Endodermal cell (in vitro differentiated cells): Measurements from ENCODE around the gene SLC26A6. TPM values are rescaled to one million over a fixed set of nuclear protein-coding genes. Genes with fewer than 3 reads are reported as not detected.

Experiments used
- DNase-seq: peaks from one replicate; pipeline ENCODE4 v3.0.0-alpha.2; 2017
- H3K27ac ChIP-seq: 2 replicates; pipeline ENCODE4 v1.5.1; 2013; ENCODE audit warnings: mild to moderate bottlenecking, low read depth, low read length, moderate library complexity
- H3K27me3 ChIP-seq: 2 replicates; pipeline ENCODE4 v1.6.1; 2013; ENCODE audit warnings: mild to moderate bottlenecking, low read length, moderate library complexity; ENCODE audit not compliant: insufficient read depth, control insufficient read depth, poor library complexity, severe bottlenecking
- H3K36me3 ChIP-seq: 2 replicates; pipeline ENCODE4 v1.7.0; 2013; ENCODE audit warnings: mild to moderate bottlenecking, low read length, moderate library complexity; ENCODE audit not compliant: control insufficient read depth, insufficient read depth
- H3K4me1 ChIP-seq: one replicate; pipeline ENCODE4 v1.7.0; 2013; ENCODE audit warnings: low read length; ENCODE audit not compliant: control insufficient read depth, insufficient read depth
- H3K4me3 ChIP-seq: 2 replicates; pipeline ENCODE4 v1.5.1; 2013; ENCODE audit warnings: mild to moderate bottlenecking, low read length, moderate library complexity
- H3K9ac ChIP-seq: 2 replicates; pipeline ENCODE4 v1.6.1; 2013; ENCODE audit warnings: mild to moderate bottlenecking, low read length, moderate library complexity; ENCODE audit not compliant: poor library complexity, severe bottlenecking; ENCODE audit errors: extremely low read depth
- H3K9me3 ChIP-seq: 2 replicates; pipeline ENCODE4 v1.6.1; 2013; ENCODE audit warnings: mild to moderate bottlenecking, low read length, moderate library complexity; ENCODE audit not compliant: control insufficient read depth
- H3K27ac Mint-ChIP-seq: 2 replicates; pipeline ENCODE4 v1.8.0; 2020; ENCODE audit warnings: mixed read lengths
- H3K27me3 Mint-ChIP-seq: 2 replicates; pipeline ENCODE4 v1.8.0; 2021; ENCODE audit warnings: mild to moderate bottlenecking, mixed read lengths; ENCODE audit not compliant: insufficient read depth
- H3K36me3 Mint-ChIP-seq: 2 replicates; pipeline ENCODE4 v1.8.0; 2020; ENCODE audit warnings: low read depth, mixed read lengths
- H3K4me1 Mint-ChIP-seq: 2 replicates; pipeline ENCODE4 v1.8.0; 2020; ENCODE audit warnings: mixed read lengths
- H3K4me3 Mint-ChIP-seq: 2 replicates; pipeline ENCODE4 v1.8.0; 2020; ENCODE audit warnings: mild to moderate bottlenecking, moderate library complexity, mixed read lengths
- H3K9me3 Mint-ChIP-seq: 2 replicates; pipeline ENCODE4 v1.8.0; 2020; ENCODE audit warnings: mild to moderate bottlenecking, mixed read lengths
- CTCF ChIP-seq: fragments of 200-600 bp; sonication (generic); conservative IDR thresholded peaks from 2 replicates; pipeline ENCODE4 v1.5.0; 2021; ENCODE audit warnings: antibody characterized with exemption, mild to moderate bottlenecking
- WGBS, 2 experiments: methylation state at CpG; one replicate each; pipeline versions ENCODE4 v1.1.5 to v1.1.7; 2013; ENCODE audit warnings: missing lambda C conversion rate in 2 of 2, mixed read lengths in 1 of 2; ENCODE audit not compliant: insufficient coverage in 1 of 2, insufficient read length in 1 of 2; 5-methylcytosine and 5-hydroxymethylcytosine counted together
- total RNA-seq, 2 donors: library from RNA; stranded (reverse); fragmentation: NEBNext Ultra II Directional in 1 of 2; extraction: Animal tissue kit (Norgen Biotek cat#: 25700) in 1 of 2; gene quantifications; 2 replicates in 1 of 2; 3 replicates in 1 of 2; pipeline ENCODE4 v1.2.1, GENCODE V29; 2021

SLC26A6 gene
- total RNA-seq, 2 donors from 2014 or later: 65.1 to 75.6 TPM

GRCh38 chr3:48660800-48661400 is 25.6 kb upstream of the SLC26A6 start:
- peaks cover 26% of the 10 kb centered on the region for H3K27me3 Mint-ChIP-seq
- H3K9ac ChIP-seq: no peak overlapping the region
- no peak overlapping the region for H3K27ac Mint-ChIP-seq
- no peak for DNase-seq
- WGBS, 2 experiments: 95 to 97% methylated on average over 55 to 61 of the region's 61 CpGs
- no peak overlapping the region for H3K27ac ChIP-seq
- H3K9me3 Mint-ChIP-seq: no peaks in the 10 kb centered on the region
- peaks cover 28% of the 10 kb centered on the region for H3K36me3 Mint-ChIP-seq
- peaks cover 10% of the 10 kb centered on the region for H3K4me1 Mint-ChIP-seq
- peak overlapping the region; percentile 80 for H3K4me3 Mint-ChIP-seq
- peaks cover 28% of the 10 kb centered on the region for H3K36me3 ChIP-seq
- no peaks in the 10 kb centered on the region for H3K4me1 ChIP-seq
- no peak for TF ChIP-seq CTCF
- peak overlapping the region; percentile 94 for H3K4me3 ChIP-seq
- no peaks in the 10 kb centered on the region for H3K9me3 ChIP-seq
- no peaks in the 10 kb centered on the region for H3K27me3 ChIP-seq

GRCh38 chr3:48656841-48657281 is 21.6 kb upstream of the SLC26A6 start:
- Mint-ChIP-seq H3K27ac (no peak overlapping the region), H3K9me3 (no peaks in the 10 kb centered on the region), H3K27me3 (peaks cover 31% of the 10 kb centered on the region), H3K4me3 (peak overlapping the region; percentile 46), H3K36me3 (peaks cover 46% of the 10 kb centered on the region), H3K4me1 (no peaks in the 10 kb centered on the region)
- H3K4me1 ChIP-seq: no peaks in the 10 kb centered on the region
- no peak for DNase-seq
- H3K27me3 ChIP-seq: no peaks in the 10 kb centered on the region
- no peak overlapping the region for H3K27ac ChIP-seq
- H3K9ac ChIP-seq: no peak overlapping the region
- no peak overlapping the region for H3K4me3 ChIP-seq
- 95 to 98% methylated on average over 44 to 45 of the region's 45 CpGs for WGBS, 2 experiments
- no peaks in the 10 kb centered on the region for H3K9me3 ChIP-seq
- no peak for TF ChIP-seq CTCF
- peaks cover 41% of the 10 kb centered on the region for H3K36me3 ChIP-seq

GRCh38 chr3:48656061-48656840 is 21.0 kb upstream of the SLC26A6 start:
- Histone ChIP-seq H3K27me3 (no peaks in the 10 kb centered on the region), H3K9ac (no peak overlapping the region), H3K9me3 (no peaks in the 10 kb centered on the region), H3K4me1 (no peaks in the 10 kb centered on the region), H3K27ac (no peak overlapping the region), H3K4me3 (no peak overlapping the region), H3K36me3 (peaks cover 41% of the 10 kb centered on the region)
- Mint-ChIP-seq H3K27ac (no peak overlapping the region), H3K36me3 (peaks cover 46% of the 10 kb centered on the region), H3K4me3 (peak overlapping the region; percentile 46), H3K4me1 (no peaks in the 10 kb centered on the region), H3K27me3 (peaks cover 31% of the 10 kb centered on the region), H3K9me3 (no peaks in the 10 kb centered on the region)
- WGBS, 2 experiments: 27 to 51% methylated on average over 53 to 94 of the region's 94 CpGs
- peak; percentile 97 for DNase-seq
- peak; percentile 89 for TF ChIP-seq CTCF
